Measurements from ENCODE around the gene HSD3B1. TPM values are rescaled to one million over a fixed set of nuclear protein-coding genes. Genes with fewer than 3 reads are reported as not detected.

Gene HSD3B1
- total RNA-seq, 1 experiment from 2014 or later: not detected

GRCh38 chr1:119532324-119532910, 25.4 kb downstream of the HSD3B1 start:
- H3K27ac Mint-ChIP-seq: no peak overlapping the region
- no peaks in the 10 kb centered on the region for H3K4me1 Mint-ChIP-seq
- TF ChIP-seq ETV6 (CRISPR knock-in tag; IDR thresholded peaks at IDR 0.05) (no peak), ELF4 (CRISPR knock-in tag; IDR thresholded peaks at IDR 0.05; ENCODE audit: low read depth) (no peak), ZNF121 (CRISPR knock-in tag; IDR thresholded peaks at IDR 0.05) (no peak), EMX1 (CRISPR knock-in tag; IDR thresholded peaks at IDR 0.05) (no peak), ZNF425 (CRISPR knock-in tag; conservative IDR thresholded peaks at IDR 0.05) (no peak), ZSCAN18 (CRISPR knock-in tag; IDR thresholded peaks at IDR 0.05) (no peak), HMGA2 (CRISPR knock-in tag; IDR thresholded peaks at IDR 0.05) (no peak), NFATC4 (CRISPR knock-in tag; IDR thresholded peaks at IDR 0.05) (no peak), E2F4 (CRISPR knock-in tag; IDR thresholded peaks at IDR 0.05; ENCODE audit: borderline replicate concordance, low read depth) (no peak), FOXJ3 (CRISPR knock-in tag; IDR thresholded peaks at IDR 0.05; ENCODE audit: borderline replicate concordance) (no peak)
- H3K27me3 Mint-ChIP-seq (ENCODE audit: low read depth): peaks cover 5% of the 10 kb centered on the region; the same call in 1 of the 2 replicates
- DNase-seq (ENCODE audit: low spot score): no peak
- H3K4me3 Mint-ChIP-seq: no peak overlapping the region
- POLR2A ChIA-PET: no interaction called here
- CTCF ChIA-PET: interaction anchor here (1.6 to 2.5 kb wide), 2 partner anchors 12 to 57 kb away, joined by 5 to 7 read pairs; no protein-coding TSS in a partner anchor
- no peaks in the 10 kb centered on the region for H3K36me3 Mint-ChIP-seq
- H3K9me3 Mint-ChIP-seq: peaks cover 29% of the 10 kb centered on the region
- ATAC-seq: no peak

GRCh38 chr1:119535381-119535780, 28.4 kb downstream of the HSD3B1 start:
- ChIA-PET POLR2A (no interaction called here), CTCF (interaction anchor here (0.8 to 1.5 kb wide), 2 partner anchors 9 to 14 kb away, joined by 3 to 10 read pairs; no protein-coding TSS in a partner anchor)
- Mint-ChIP-seq H3K27me3 (ENCODE audit: low read depth) (no peaks in the 10 kb centered on the region; the same call in 1 of the 2 replicates), H3K4me1 (no peaks in the 10 kb centered on the region), H3K27ac (no peak overlapping the region), H3K9me3 (peaks cover 20% of the 10 kb centered on the region), H3K4me3 (no peak overlapping the region), H3K36me3 (no peaks in the 10 kb centered on the region)
- DNase-seq (ENCODE audit: low spot score) (no peak), ATAC-seq (no peak)
- TF ChIP-seq HMGXB4 (CRISPR knock-in tag; IDR thresholded peaks at IDR 0.05) (no peak), IRF2 (CRISPR knock-in tag; IDR thresholded peaks at IDR 0.05; ENCODE audit: borderline replicate concordance, low read depth) (no peak), ZNF416 (CRISPR knock-in tag; IDR thresholded peaks at IDR 0.05) (no peak), ZNF512 (CRISPR knock-in tag; IDR thresholded peaks at IDR 0.05; ENCODE audit: borderline replicate concordance) (no peak), IRF1 (CRISPR knock-in tag; IDR thresholded peaks at IDR 0.05) (no peak), NR2C2 (CRISPR knock-in tag; IDR thresholded peaks at IDR 0.05) (no peak), ZNF317 (CRISPR knock-in tag; IDR thresholded peaks at IDR 0.05; ENCODE audit: borderline replicate concordance, low read depth) (no peak), SMAD4 (CRISPR knock-in tag; IDR thresholded peaks at IDR 0.05) (no peak), MAX (CRISPR knock-in tag; IDR thresholded peaks at IDR 0.05) (no peak), CREM (CRISPR knock-in tag; IDR thresholded peaks at IDR 0.05) (no peak), NFATC4 (CRISPR knock-in tag; IDR thresholded peaks at IDR 0.05) (no peak), MLX (CRISPR knock-in tag; IDR thresholded peaks at IDR 0.05) (no peak), ZSCAN18 (CRISPR knock-in tag; IDR thresholded peaks at IDR 0.05) (no peak), FOXK1 (CRISPR knock-in tag; IDR thresholded peaks at IDR 0.05) (no peak), ZNF219 (CRISPR knock-in tag; IDR thresholded peaks at IDR 0.05; ENCODE audit: borderline replicate concordance) (no peak)

Measured in WTC11 (cell line).